A549 (cell line): ENCODE data around the gene CCDC157. TPM values are rescaled to one million over a fixed set of nuclear protein-coding genes. Genes with fewer than 3 reads are reported as not detected.

Source experiments
- ATAC-seq, 2 experiments: fragments of 200-7000 bp in 1 of 2; fragments of >200 bp in 1 of 2; cut with Nextera tagmentation in 1 of 2; cut with Tn5 transposase in 1 of 2; 3 replicates each; pipeline versions ENCODE4 v1.8.0 to v1.9.1; 2018 to 2020; ENCODE audit warnings: mild to moderate bottlenecking in 1 of 2, moderate library complexity in 1 of 2
- CTCF ChIA-PET: fragments of 300-600 bp; sonication (Branson Sonifier 250); formaldehyde crosslinking; extraction: SDS; loops from one replicate; lab custom pipeline; 2021; ENCODE audit warnings: antibody characterized with exemption, inconsistent platforms; lab: Yijun Ruan, JAX
- POLR2A ChIA-PET: fragments of 350-600 bp; formaldehyde crosslinking; extraction: SDS; loops from one replicate; lab custom pipeline; 2021; ENCODE audit warnings: antibody characterized with exemption, inconsistent platforms; lab: Yijun Ruan, JAX
- DNase-seq, 2 experiments: peaks; one replicate each; pipeline versions ENCODE4 v3.0.0 to v3.0.0-alpha.2; 2011 to 2016; ENCODE audit warnings: low read depth in 1 of 2, low spot score in 1 of 2
- FAIRE-seq: peaks from 2 replicates; lab custom pipeline; 2011; peaks lifted over from hg19 to GRCh38; lab: Jason Lieb, UNC
- H3K27ac ChIP-seq, 2 experiments: fragments of >200 bp; sonication (Bioruptor Twin); formaldehyde crosslinking; 3 replicates each; pipeline ENCODE4 v1.5.1; 2016 to 2017
- H3K4me1 ChIP-seq: fragments of >200 bp; sonication (Bioruptor Twin); formaldehyde crosslinking; 3 replicates; pipeline ENCODE4 v1.6.1; 2016
- H3K4me2 ChIP-seq: fragments of >200 bp; sonication (Bioruptor Twin); formaldehyde crosslinking; 3 replicates; pipeline ENCODE4 v1.6.1; 2016
- H3K4me3 ChIP-seq: fragments of >200 bp; sonication (Bioruptor Twin); formaldehyde crosslinking; 3 replicates; pipeline ENCODE4 v1.5.1; 2016
- H3K9me3 ChIP-seq: fragments of >200 bp; sonication (Bioruptor Twin); formaldehyde crosslinking; 3 replicates; pipeline ENCODE4 v1.6.1; 2016
- BHLHE40 ChIP-seq: IDR thresholded peaks from 2 replicates; pipeline ENCODE4 v1.6.1; 2012; ENCODE audit warnings: low read depth, low read length, inconsistent platforms
- CBX8 ChIP-seq: fragments of 200-600 bp; sonication (generic); IDR thresholded peaks from 2 replicates; pipeline ENCODE4 v1.6.1; 2016
- CHD2 ChIP-seq: fragments of 150-350 bp; IDR thresholded peaks from 2 replicates; pipeline ENCODE4 v1.6.1; 2014; ENCODE audit warnings: low read length; ENCODE audit not compliant: partially characterized antibody
- E2F6 ChIP-seq: IDR thresholded peaks from 2 replicates; pipeline ENCODE4 v1.6.1; 2012; ENCODE audit warnings: low read depth, borderline replicate concordance
- EHMT2 ChIP-seq: fragments of 200-600 bp; sonication (generic); IDR thresholded peaks from 2 replicates; pipeline ENCODE4 v1.6.1; 2016; ENCODE audit warnings: antibody characterized with exemption, low read depth, mild to moderate bottlenecking, moderate library complexity
- ELK1 ChIP-seq: fragments of 150-350 bp; IDR thresholded peaks from 2 replicates; pipeline ENCODE4 v1.6.1; 2014; ENCODE audit warnings: low read depth, mild to moderate bottlenecking, low read length
- EP300 ChIP-seq, 2 experiments: fragments of >200 bp; sonication (Bioruptor Twin); formaldehyde crosslinking; IDR thresholded peaks; 2 replicates in 1 of 2; 3 replicates in 1 of 2; pipeline ENCODE4 v1.6.1; 2016 to 2017
- FOSL2 ChIP-seq, 2 experiments: fragments of 450-650 bp in 1 of 2; fragments of >200 bp in 1 of 2; sonication (Bioruptor Twin) in 1 of 2; formaldehyde crosslinking; IDR thresholded peaks; 2 replicates each; pipeline versions ENCODE4 v1.5.0 to v1.6.1; 2016 to 2020; ENCODE audit warnings: mild to moderate bottlenecking in 1 of 2, moderate library complexity in 1 of 2
- FOXS1 ChIP-seq: fragments of 250-450 bp; sonication (Bioruptor Pico); IDR thresholded peaks from 2 replicates; pipeline ENCODE4 v1.5.0; 2020; ENCODE audit warnings: mild to moderate bottlenecking, moderate library complexity
- GATA3 ChIP-seq: IDR thresholded peaks from 2 replicates; pipeline ENCODE4 v1.6.1; 2012; ENCODE audit warnings: borderline replicate concordance
- HEYL ChIP-seq: fragments of 250-450 bp; sonication (Bioruptor Pico); IDR thresholded peaks from 2 replicates; pipeline ENCODE4 v1.8.0; 2021; ENCODE audit warnings: mild to moderate bottlenecking, moderate library complexity
- HMGXB4 ChIP-seq: fragments of 250-450 bp; sonication (Bioruptor Pico); IDR thresholded peaks from 2 replicates; pipeline ENCODE4 v1.5.0; 2021; ENCODE audit warnings: mild to moderate bottlenecking, moderate library complexity, borderline replicate concordance
- HOXA7 ChIP-seq: fragments of 250-450 bp; sonication (Bioruptor Pico); IDR thresholded peaks from 2 replicates; pipeline ENCODE4 v1.5.0; 2020; ENCODE audit warnings: mild to moderate bottlenecking, moderate library complexity
- HOXB5 ChIP-seq: fragments of 250-450 bp; sonication (Bioruptor Pico); IDR thresholded peaks from 2 replicates; pipeline ENCODE4 v1.5.0; 2020; ENCODE audit warnings: mild to moderate bottlenecking, moderate library complexity
- JUNB ChIP-seq: fragments of >200 bp; sonication (Bioruptor Twin); formaldehyde crosslinking; IDR thresholded peaks from 2 replicates; pipeline ENCODE4 v1.6.1; 2016
- MAX ChIP-seq: IDR thresholded peaks from 2 replicates; pipeline ENCODE4 v1.6.1; 2012
- MAZ ChIP-seq: fragments of 150-350 bp; IDR thresholded peaks from 2 replicates; pipeline ENCODE4 v1.6.1; 2014; ENCODE audit warnings: antibody characterized with exemption, low read depth, low read length, borderline replicate concordance
- MYC ChIP-seq: IDR thresholded peaks from 2 replicates; pipeline ENCODE4 v1.6.1; 2012; ENCODE audit warnings: mild to moderate bottlenecking, inconsistent platforms, low read length, improper control_type of control experiment, borderline replicate concordance
- NR3C1 ChIP-seq: fragments of >200 bp; sonication (Bioruptor Twin); formaldehyde crosslinking; IDR thresholded peaks from 3 replicates; pipeline ENCODE4 v1.6.1; 2017
- POLR2AphosphoS2 ChIP-seq: conservative IDR thresholded peaks from 2 replicates; pipeline ENCODE4 v1.6.1; 2012; ENCODE audit warnings: low read length, improper control_type of control experiment, inconsistent platforms
- RARB ChIP-seq: fragments of 250-450 bp; sonication (Bioruptor Pico); IDR thresholded peaks from 2 replicates; pipeline ENCODE4 v1.8.0; 2021; ENCODE audit warnings: mild to moderate bottlenecking, moderate library complexity
- RCOR1 ChIP-seq: fragments of 150-350 bp; IDR thresholded peaks from 2 replicates; pipeline ENCODE4 v1.6.1; 2014; ENCODE audit warnings: antibody characterized with exemption, low read length, low read depth
- RFX5 ChIP-seq: fragments of 450-650 bp; IDR thresholded peaks from 2 replicates; pipeline ENCODE4 v1.7.1; 2014; ENCODE audit warnings: antibody characterized with exemption, mild to moderate bottlenecking, moderate library complexity
- RNF2 ChIP-seq: fragments of 200-600 bp; sonication (generic); IDR thresholded peaks from 2 replicates; pipeline ENCODE4 v1.6.1; 2016; ENCODE audit warnings: low read depth, mild to moderate bottlenecking, antibody characterized with exemption, moderate library complexity, borderline replicate concordance
- SMC3 ChIP-seq: fragments of >200 bp; sonication (Bioruptor Twin); formaldehyde crosslinking; IDR thresholded peaks from 3 replicates; pipeline ENCODE4 v1.6.1; 2018; ENCODE audit warnings: inconsistent platforms
- USF2 ChIP-seq: fragments of 450-650 bp; IDR thresholded peaks from 2 replicates; pipeline ENCODE4 v1.6.1; 2014; ENCODE audit warnings: antibody characterized with exemption
- ZSCAN20 ChIP-seq: fragments of 250-450 bp; sonication (Bioruptor Pico); IDR thresholded peaks from 2 replicates; pipeline ENCODE4 v1.8.0; 2022; ENCODE audit warnings: mild to moderate bottlenecking, moderate library complexity
- WGBS: methylation state at CpG from one replicate; pipeline ENCODE4 v1.1.6; 2017; ENCODE audit errors: missing lambda C conversion rate; 5-methylcytosine and 5-hydroxymethylcytosine counted together
- polyA plus RNA-seq, 4 experiments: library from polyadenylated mRNA; depleted of rRNA in 3 of 4; stranded (reverse); fragments of >200 nt; fragmentation: RNase III in 1 of 4; extraction: RNeasy Plus Mini Kit Qiagen cat#74134 plus additional on column Dnase treatment in 1 of 4; gene quantifications; 2 replicates in 3 of 4; 3 replicates in 1 of 4; pipeline ENCODE4 v1.2.3, GENCODE V29; 2011 to 2017

The CCDC157 gene
- polyA plus RNA-seq, 2 of the 4 experiments (the other 2 are of a cell fraction): 1.4 to 2.5 TPM

- FAIRE-seq (no peak), DNase-seq (no peak), ATAC-seq (no peak)
- Histone ChIP-seq H3K4me3 (no peak overlapping the region), H3K9me3 (no peaks in the 10 kb centered on the region), H3K4me2 (no peak overlapping the region), H3K4me1 (no peaks in the 10 kb centered on the region)
- ChIA-PET POLR2A (no interaction called here), CTCF (interaction anchor here (1.4 to 2.1 kb wide), 3 partner anchors 31 to 103 kb away, joined by 3 to 6 read pairs (median 5); no protein-coding TSS in a partner anchor)
- 72% methylated on average over 5 of the region's 18 CpGs for WGBS
- TF ChIP-seq HMGXB4 (CRISPR knock-in tag): no peak
- no peak for TF ChIP-seq USF2
- TF ChIP-seq FOXS1 (CRISPR knock-in tag): no peak
- no peak for TF ChIP-seq FOSL2 (IDR thresholded peaks at IDR 0.05)
- no peak for TF ChIP-seq FOSL2 (CRISPR knock-in tag; IDR thresholded peaks at IDR 0.05)
- TF ChIP-seq EP300 (IDR thresholded peaks at IDR 0.05): no peak
- no peak for TF ChIP-seq MYC
- TF ChIP-seq POLR2AphosphoS2: no peak
- TF ChIP-seq HOXB5 (CRISPR knock-in tag): no peak
- TF ChIP-seq SMC3: no peak
- no peak for TF ChIP-seq RARB
- no peak for TF ChIP-seq CBX8
- no peak for TF ChIP-seq GATA3
- no peak for TF ChIP-seq EHMT2
- no peak for TF ChIP-seq NR3C1
- TF ChIP-seq RFX5: no peak
- TF ChIP-seq ELK1: no peak
- no peak for TF ChIP-seq HEYL (CRISPR knock-in tag)
- no peak for TF ChIP-seq MAX
- no peak for TF ChIP-seq ZSCAN20 (CRISPR knock-in tag)
- TF ChIP-seq, all 56 proteins: peak for 0
- H3K27ac ChIP-seq: no peak overlapping the region
Observed at GRCh38 chr22:30365891-30366290, 9.1 kb downstream of the CCDC157 start.

- Histone ChIP-seq H3K27ac (no peak overlapping the region), H3K4me1 (no peaks in the 10 kb centered on the region), H3K4me2 (no peak overlapping the region), H3K9me3 (no peaks in the 10 kb centered on the region), H3K4me3 (no peak overlapping the region)
- ATAC-seq: no peak
- DNase-seq: no peak
- POLR2A ChIA-PET: interaction anchor here (2.2 kb wide), 1 partner anchor 11 kb away, joined by 13 read pairs; the partner anchor contains the start of genes CCDC157 and SF3A1
- 76% methylated on average over 8 of the region's 9 CpGs for WGBS
- no peak for FAIRE-seq
- CTCF ChIA-PET: interaction anchor here (0.8 to 1.8 kb wide), 4 partner anchors 14 to 80 kb away, joined by 3 to 11 read pairs (median 4); partner anchors contain the start of genes CASTOR1 and RNF215
- TF ChIP-seq E2F6: no peak
- TF ChIP-seq RCOR1: no peak
- no peak for TF ChIP-seq MAX
- no peak for TF ChIP-seq JUNB
- no peak for TF ChIP-seq POLR2AphosphoS2
- no peak for TF ChIP-seq MAZ
- TF ChIP-seq EP300 (IDR thresholded peaks at IDR 0.05): no peak
- TF ChIP-seq GATA3: no peak
- TF ChIP-seq RFX5: no peak
- TF ChIP-seq BHLHE40: no peak
- TF ChIP-seq CHD2: no peak
- no peak for TF ChIP-seq RNF2
- no peak for TF ChIP-seq HOXA7 (CRISPR knock-in tag)
Observed at GRCh38 chr22:30368420-30368819, 11.6 kb downstream of the CCDC157 start.
